Neuron (in vitro differentiated cells): ENCODE data around the gene CDCA4.
"Not testable (repeated sequence)": the region's sequence is repeated elsewhere in the genome, so short reads cannot be mapped to it uniquely, and the experiment has no call there.

Experiments
- H2AFZ ChIP-seq: one replicate; pipeline ENCODE4 v1.6.1; 2013; ENCODE audit warnings: low read depth, mild to moderate bottlenecking, inconsistent platforms, low read length, moderate library complexity
- H3K27me3 ChIP-seq: one replicate; pipeline ENCODE4 v1.6.1; 2013; ENCODE audit warnings: low read length; ENCODE audit not compliant: insufficient read depth
- H3K36me3 ChIP-seq: one replicate; pipeline ENCODE4 v1.6.1; 2013; ENCODE audit warnings: low read length; ENCODE audit not compliant: insufficient read depth
- H3K4me1 ChIP-seq: one replicate; pipeline ENCODE4 v1.6.1; 2013; ENCODE audit warnings: low read length; ENCODE audit not compliant: insufficient read depth
- H3K4me3 ChIP-seq: 2 replicates; pipeline ENCODE4 v1.5.1; 2013; ENCODE audit warnings: mild to moderate bottlenecking, low read length, moderate library complexity
- H3K9me3 ChIP-seq: one replicate; pipeline ENCODE4 v1.6.1; 2013; ENCODE audit warnings: low read length

The CDCA4 gene

GRCh38 chr14:105020815-105021655, at the start of gene CDCA4:
Gene CDCA4 (minus strand): TSS chr14:105021083. CDS start chr14:105011929, 9,154 bp downstream.
- H3K27me3 ChIP-seq = no peaks in the 10 kb centered on the region
- no peaks in the 10 kb centered on the region for H3K9me3 ChIP-seq
- H3K36me3 ChIP-seq = no peaks in the 10 kb centered on the region
- H3K4me3 ChIP-seq = peak within 1 kb of the TSS; percentile 96
- H2AFZ ChIP-seq = peak within 1 kb of the TSS; percentile 57
- peaks cover 14% of the 10 kb centered on the region for H3K4me1 ChIP-seq

- Histone ChIP-seq H2AFZ (no peak overlapping the region), H3K9me3 (no peaks in the 10 kb centered on the region), H3K4me1 (no peaks in the 10 kb centered on the region), H3K27me3 (peaks cover 16% of the 10 kb centered on the region), H3K4me3 (no peak overlapping the region), H3K36me3 (no peaks in the 10 kb centered on the region)
These were observed 49.2 kb upstream of the CDCA4 start for GRCh38 chr14:105069871-105070759.

- H2AFZ ChIP-seq = no peak overlapping the region
- H3K36me3 ChIP-seq = no peaks in the 10 kb centered on the region
- H3K27me3 ChIP-seq = peaks cover 16% of the 10 kb centered on the region
- H3K9me3 ChIP-seq = no peaks in the 10 kb centered on the region
- H3K4me3 ChIP-seq = no peak overlapping the region
- peaks cover 3% of the 10 kb centered on the region for H3K4me1 ChIP-seq
These were observed 48.6 kb upstream of the CDCA4 start for GRCh38 chr14:105069522-105069870.

GRCh38 chr14:105068818-105069217, 47.9 kb upstream of the CDCA4 start:
- Histone ChIP-seq H3K4me1 (peaks cover 3% of the 10 kb centered on the region), H3K27me3 (peaks cover 16% of the 10 kb centered on the region), H2AFZ (no peak overlapping the region), H3K4me3 (no peak overlapping the region), H3K36me3 (no peaks in the 10 kb centered on the region), H3K9me3 (no peaks in the 10 kb centered on the region)

- no peak overlapping the region for H2AFZ ChIP-seq
- peaks cover 14% of the 10 kb centered on the region for H3K27me3 ChIP-seq
- no peak overlapping the region for H3K4me3 ChIP-seq
- H3K9me3 ChIP-seq = no peaks in the 10 kb centered on the region
- no peaks in the 10 kb centered on the region for H3K36me3 ChIP-seq
- peaks cover 3% of the 10 kb centered on the region for H3K4me1 ChIP-seq
These were observed 47.1 kb upstream of the CDCA4 start for GRCh38 chr14:105067969-105068301.

GRCh38 chr14:105067140-105067968, 46.5 kb upstream of the CDCA4 start:
- Histone ChIP-seq H2AFZ (no peak overlapping the region), H3K9me3 (no peaks in the 10 kb centered on the region), H3K36me3 (no peaks in the 10 kb centered on the region), H3K4me1 (peaks cover 3% of the 10 kb centered on the region), H3K4me3 (no peak overlapping the region), H3K27me3 (peaks cover 9% of the 10 kb centered on the region)

GRCh38 chr14:105066240-105067071, 45.6 kb upstream of the CDCA4 start:
- H3K4me3 ChIP-seq = no peak overlapping the region
- H2AFZ ChIP-seq = no peak overlapping the region
- H3K9me3 ChIP-seq = no peaks in the 10 kb centered on the region
- peaks cover 11% of the 10 kb centered on the region for H3K27me3 ChIP-seq
- H3K36me3 ChIP-seq = no peaks in the 10 kb centered on the region
- peaks cover 3% of the 10 kb centered on the region for H3K4me1 ChIP-seq

- Histone ChIP-seq H3K4me3 (no peak within 1 kb of the TSS), H2AFZ (no peak within 1 kb of the TSS), H3K4me1 (peaks cover 3% of the 10 kb centered on the region), H3K36me3 (no peaks in the 10 kb centered on the region), H3K27me3 (peaks cover 11% of the 10 kb centered on the region), H3K9me3 (no peaks in the 10 kb centered on the region)
These were observed 44.7 kb upstream of the CDCA4 start, which contains the start of gene GPR132 for GRCh38 chr14:105065280-105066228. Gene GPR132 (minus strand): TSS chr14:105065430. CDS start chr14:105055420, 10,010 bp downstream.

GRCh38 chr14:105064721-105065143, 43.8 kb upstream of the CDCA4 start:
- H2AFZ ChIP-seq = no peak overlapping the region
- peaks cover 3% of the 10 kb centered on the region for H3K4me1 ChIP-seq
- peaks cover 5% of the 10 kb centered on the region for H3K27me3 ChIP-seq
- H3K9me3 ChIP-seq = no peaks in the 10 kb centered on the region
- H3K4me3 ChIP-seq = no peak overlapping the region
- H3K36me3 ChIP-seq = no peaks in the 10 kb centered on the region

GRCh38 chr14:105064001-105064400, 43.1 kb upstream of the CDCA4 start:
- Histone ChIP-seq H3K4me3 (no peak overlapping the region), H3K9me3 (no peaks in the 10 kb centered on the region), H2AFZ (no peak overlapping the region), H3K4me1 (peaks cover 3% of the 10 kb centered on the region), H3K36me3 (no peaks in the 10 kb centered on the region), H3K27me3 (peaks cover 5% of the 10 kb centered on the region)

GRCh38 chr14:105063506-105063905, 42.6 kb upstream of the CDCA4 start:
- H3K4me3 ChIP-seq, H2AFZ ChIP-seq, H3K4me1 ChIP-seq, H3K36me3 ChIP-seq, H3K9me3 ChIP-seq, H3K27me3 ChIP-seq: not testable (repeated sequence)
